BLaER1 treated with 17β-estradiol and CSF1 and Interleukin-3, amounts not matched to agents 10 nM and 100 nM (cell line): ENCODE measurements around the gene ASB7.

ENCODE experiments used
- H3K27ac ChIP-seq, 11 experiments: shearing (Covaris generic); formaldehyde crosslinking; 2 replicates each; pipeline ENCODE4 v1.8.1; 2022
- H3K27me3 ChIP-seq, 11 experiments: shearing (Covaris generic); formaldehyde crosslinking; 2 replicates each; pipeline ENCODE4 v1.8.1; 2022
- H3K36me3 ChIP-seq, 11 experiments: shearing (Covaris generic); formaldehyde crosslinking; 2 replicates each; pipeline ENCODE4 v1.8.1; 2022
- H3K4me1 ChIP-seq, 10 experiments: shearing (Covaris generic); formaldehyde crosslinking; 2 replicates each; pipeline ENCODE4 v1.8.1; 2022
- H3K4me2 ChIP-seq, 11 experiments: shearing (Covaris generic); formaldehyde crosslinking; 2 replicates each; pipeline ENCODE4 v1.8.1; 2022
- H3K4me3 ChIP-seq, 10 experiments: shearing (Covaris generic); formaldehyde crosslinking; 2 replicates each; pipeline ENCODE4 v1.8.1; 2022
- H3K9ac ChIP-seq, 11 experiments: shearing (Covaris generic); formaldehyde crosslinking; 2 replicates each; pipeline ENCODE4 v1.8.1; 2022
- H3K9me3 ChIP-seq, 11 experiments: shearing (Covaris generic); formaldehyde crosslinking; replicated peaks in 1 of 11; 2 replicates each; pipeline ENCODE4 v1.8.1; 2022
- H4K20me1 ChIP-seq, 11 experiments: shearing (Covaris generic); formaldehyde crosslinking; 2 replicates each; pipeline ENCODE4 v1.8.1; 2022
- Cebpa-rat ChIP-seq, 11 experiments: shearing (Covaris generic); IDR thresholded peaks; 2 replicates each; pipeline ENCODE4 v1.8.1; 2022

Gene ASB7

GRCh38 chr15:100689131-100689899 is 86.9 kb downstream of the ASB7 start:
- TF ChIP-seq Cebpa-rat (IDR thresholded peaks at IDR 0.05), result no peak
- Histone ChIP-seq H3K4me3 (no peak overlapping the region), H3K36me3 (no peaks in the 10 kb centered on the region), H3K9me3 (no peaks in the 10 kb centered on the region), H3K27ac (no peak overlapping the region), H3K4me2 (no peak overlapping the region), H4K20me1 (no peaks in the 10 kb centered on the region), H3K27me3 (no peaks in the 10 kb centered on the region), H3K9ac (no peak overlapping the region), H3K4me1 (peaks cover 0 to 12% (median 11%) of the 10 kb centered on the region in 10 experiments; a peak in 13 of 20 replicates)

GRCh38 chr15:100690032-100690794 is 87.8 kb downstream of the ASB7 start:
- Histone ChIP-seq H3K4me3 (no peak overlapping the region), H3K4me1 (peaks cover 0 to 3% (median 2%) of the 10 kb centered on the region in 10 experiments; a peak in 11 of 20 replicates), H3K4me2 (no peak overlapping the region), H3K27ac (no peak overlapping the region), H3K27me3 (no peaks in the 10 kb centered on the region), H3K9me3 (no peaks in the 10 kb centered on the region), H3K36me3 (no peaks in the 10 kb centered on the region), H4K20me1 (no peaks in the 10 kb centered on the region), H3K9ac (no peak overlapping the region)
- no peak for TF ChIP-seq Cebpa-rat (IDR thresholded peaks at IDR 0.05)

GRCh38 chr15:100690795-100691158 is 88.4 kb downstream of the ASB7 start:
- TF ChIP-seq Cebpa-rat (IDR thresholded peaks at IDR 0.05), result no peak
- no peaks in the 10 kb centered on the region for H4K20me1 ChIP-seq
- H3K4me3 ChIP-seq, result no peak overlapping the region
- H3K27ac ChIP-seq, result no peak overlapping the region
- H3K36me3 ChIP-seq, result no peaks in the 10 kb centered on the region
- H3K9ac ChIP-seq, result no peak overlapping the region
- H3K9me3 ChIP-seq, result no peaks in the 10 kb centered on the region
- H3K4me2 ChIP-seq, result no peak overlapping the region
- H3K27me3 ChIP-seq, result no peaks in the 10 kb centered on the region
- no peaks in the 10 kb centered on the region for H3K4me1 ChIP-seq

GRCh38 chr15:100691321-100691720 is 88.9 kb downstream of the ASB7 start:
- Histone ChIP-seq H4K20me1 (no peaks in the 10 kb centered on the region), H3K27ac (no peak overlapping the region), H3K4me1 (no peaks in the 10 kb centered on the region), H3K9ac (no peak overlapping the region), H3K4me3 (no peak overlapping the region), H3K4me2 (no peak overlapping the region), H3K36me3 (no peaks in the 10 kb centered on the region), H3K9me3 (no peaks in the 10 kb centered on the region), H3K27me3 (no peaks in the 10 kb centered on the region)
- TF ChIP-seq Cebpa-rat (IDR thresholded peaks at IDR 0.05), result no peak

GRCh38 chr15:100692246-100692645 is 89.9 kb downstream of the ASB7 start:
- H3K9me3 ChIP-seq, result no peaks in the 10 kb centered on the region
- no peak overlapping the region for H3K27ac ChIP-seq
- H3K36me3 ChIP-seq, result no peaks in the 10 kb centered on the region
- no peak overlapping the region for H3K9ac ChIP-seq
- no peak overlapping the region for H3K4me3 ChIP-seq
- no peaks in the 10 kb centered on the region for H3K4me1 ChIP-seq
- TF ChIP-seq Cebpa-rat (IDR thresholded peaks at IDR 0.05), result no peak
- no peaks in the 10 kb centered on the region for H4K20me1 ChIP-seq
- H3K27me3 ChIP-seq, result no peaks in the 10 kb centered on the region
- H3K4me2 ChIP-seq, result no peak overlapping the region

GRCh38 chr15:100692671-100693070 is 90.3 kb downstream of the ASB7 start:
- Histone ChIP-seq H3K4me3 (no peak overlapping the region), H3K9me3 (no peaks in the 10 kb centered on the region), H3K36me3 (no peaks in the 10 kb centered on the region), H3K27ac (no peak overlapping the region), H3K4me2 (no peak overlapping the region), H3K9ac (no peak overlapping the region), H4K20me1 (no peaks in the 10 kb centered on the region), H3K27me3 (no peaks in the 10 kb centered on the region), H3K4me1 (no peaks in the 10 kb centered on the region)
- TF ChIP-seq Cebpa-rat (IDR thresholded peaks at IDR 0.05), result no peak

GRCh38 chr15:100693451-100693850 is 91.1 kb downstream of the ASB7 start:
- Histone ChIP-seq H3K4me2 (no peak overlapping the region), H3K9me3 (no peaks in the 10 kb centered on the region), H3K36me3 (no peaks in the 10 kb centered on the region), H3K9ac (no peak overlapping the region), H3K4me1 (no peaks in the 10 kb centered on the region), H3K27ac (no peak overlapping the region), H4K20me1 (no peaks in the 10 kb centered on the region), H3K27me3 (no peaks in the 10 kb centered on the region), H3K4me3 (no peak overlapping the region)
- no peak for TF ChIP-seq Cebpa-rat (IDR thresholded peaks at IDR 0.05)

- no peaks in the 10 kb centered on the region for H3K4me1 ChIP-seq
- no peaks in the 10 kb centered on the region for H3K36me3 ChIP-seq
- no peak overlapping the region for H3K4me3 ChIP-seq
- no peaks in the 10 kb centered on the region for H4K20me1 ChIP-seq
- H3K9ac ChIP-seq, result no peak overlapping the region
- no peak overlapping the region for H3K27ac ChIP-seq
- no peaks in the 10 kb centered on the region for H3K9me3 ChIP-seq
- no peaks in the 10 kb centered on the region for H3K27me3 ChIP-seq
- TF ChIP-seq Cebpa-rat (IDR thresholded peaks at IDR 0.05), result no peak
- no peak overlapping the region for H3K4me2 ChIP-seq
These were observed 92.1 kb downstream of the ASB7 start for GRCh38 chr15:100694381-100695021.

- Histone ChIP-seq H3K4me2 (no peak overlapping the region), H3K36me3 (no peaks in the 10 kb centered on the region), H3K27ac (no peak overlapping the region), H3K27me3 (no peaks in the 10 kb centered on the region), H4K20me1 (no peaks in the 10 kb centered on the region), H3K4me1 (no peaks in the 10 kb centered on the region), H3K9me3 (no peaks in the 10 kb centered on the region), H3K4me3 (no peak overlapping the region), H3K9ac (no peak overlapping the region)
- TF ChIP-seq Cebpa-rat (IDR thresholded peaks at IDR 0.05), result no peak
These were observed 92.7 kb downstream of the ASB7 start for GRCh38 chr15:100695048-100695447.
